ENCODE results near the gene STRN4. TPM values are rescaled to one million over a fixed set of nuclear protein-coding genes. Genes with fewer than 3 reads are reported as not detected.

STRN4 gene
- total RNA-seq, 1 donor from 2014 or later, result 68.2 TPM

- DNase-seq (ENCODE audit: low read depth in 2 of 2), result no peak
These were observed 3.2 kb downstream of the STRN4 start for GRCh38 chr19:46742926-46743480.

DNA sequence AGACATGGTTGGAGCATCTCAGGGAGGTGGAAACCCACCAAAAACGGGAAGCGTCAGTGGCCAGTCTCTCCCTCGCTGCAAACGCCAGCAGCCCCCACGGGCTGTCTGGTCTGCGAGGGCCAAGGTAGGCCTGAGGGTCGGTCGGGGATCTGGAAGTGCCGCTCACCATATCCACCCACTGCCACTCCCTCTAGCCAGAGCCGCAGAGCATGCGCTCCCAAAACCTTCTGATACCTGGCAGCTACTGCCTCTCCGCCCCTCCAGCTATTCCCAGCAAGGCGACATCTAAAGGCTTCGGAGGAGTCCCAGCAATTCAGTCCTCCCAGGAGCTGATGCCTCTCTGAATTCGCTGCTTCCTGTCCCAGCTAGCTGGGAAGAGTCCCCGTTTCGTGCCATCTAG, 4.8 kb downstream of the STRN4 start:
- DNase-seq (ENCODE audit: low read depth in 2 of 2), result no peak

GRCh38 chr19:46739290-46739771, 6.9 kb downstream of the STRN4 start:
- no peak for DNase-seq (ENCODE audit: low read depth in 2 of 2)

GRCh38 chr19:46737761-46738171, 8.5 kb downstream of the STRN4 start:
- no peak for DNase-seq (ENCODE audit: low read depth in 2 of 2)

DNA sequence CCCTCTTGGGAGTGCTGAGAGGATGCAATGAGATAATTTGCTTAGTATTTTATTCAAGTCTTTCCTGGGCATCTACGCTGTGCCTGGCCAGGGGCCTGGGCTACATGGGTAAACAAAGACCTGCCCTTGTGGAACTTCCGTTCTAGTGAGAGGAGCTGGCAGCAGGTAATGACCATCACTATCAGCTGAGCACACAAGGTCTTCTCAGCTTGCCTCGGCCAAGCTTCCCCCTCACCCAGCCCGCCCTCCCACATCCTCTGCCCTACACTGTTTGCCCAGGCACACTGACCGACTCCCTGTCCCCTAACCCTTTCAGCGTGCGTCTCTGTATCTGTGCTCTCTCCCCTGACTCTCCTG, 9.0 kb downstream of the STRN4 start:
- peak in 1 of 2 donors; percentile 42 for DNase-seq (ENCODE audit: low read depth in 2 of 2)

GRCh38 chr19:46736531-46737297, 9.5 kb downstream of the STRN4 start:
- no peak for DNase-seq (ENCODE audit: low read depth in 2 of 2)

GRCh38 chr19:46733690-46734292, 12.5 kb downstream of the STRN4 start:
- no peak for DNase-seq (ENCODE audit: low read depth in 2 of 2)

- peak in 1 of 2 donors; percentile 74 for DNase-seq (ENCODE audit: low read depth in 2 of 2)
These were observed 13.1 kb downstream of the STRN4 start for GRCh38 chr19:46732966-46733689.

DNA sequence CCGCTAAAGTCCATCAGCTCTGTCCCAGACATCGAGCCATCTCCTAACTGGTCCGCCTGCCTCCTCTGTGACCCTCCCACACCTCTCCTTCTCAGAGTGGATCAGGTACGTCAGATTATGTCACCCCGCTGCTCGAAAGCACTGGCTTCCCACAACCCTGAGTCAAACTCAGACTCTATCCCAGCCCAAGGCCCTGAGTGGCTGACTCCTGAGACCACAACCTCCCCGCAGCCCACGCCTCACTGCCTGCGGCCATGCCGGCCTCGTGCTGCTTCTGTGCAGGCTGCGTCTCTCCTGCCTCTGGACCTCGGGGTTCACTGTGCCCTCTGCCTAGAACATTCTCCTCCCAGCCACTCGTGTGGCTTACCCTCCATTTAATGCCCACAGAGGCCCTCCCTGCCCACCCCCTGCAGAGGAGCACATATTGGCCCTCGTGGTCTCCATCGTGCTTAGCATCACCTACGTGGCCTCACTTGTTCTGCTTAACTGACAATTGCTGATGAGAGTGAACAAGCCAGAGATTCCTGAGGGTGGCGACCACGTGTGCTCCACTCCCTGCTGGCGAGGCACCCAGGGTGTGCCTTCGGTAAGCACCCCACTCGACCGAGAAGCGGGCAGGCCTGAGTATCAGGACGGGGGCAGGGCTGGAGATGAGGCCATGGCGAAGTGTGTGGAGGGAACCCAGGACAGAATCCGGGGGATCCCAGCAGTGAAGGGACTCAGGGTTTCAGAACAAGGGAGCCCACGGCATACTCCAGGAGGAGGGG, 13.9 kb downstream of the STRN4 start:
- DNase-seq (ENCODE audit: low read depth in 2 of 2), result no peak

GRCh38 chr19:46731584-46731983, 14.7 kb downstream of the STRN4 start:
- DNase-seq (ENCODE audit: low read depth in 2 of 2), result no peak

DNA sequence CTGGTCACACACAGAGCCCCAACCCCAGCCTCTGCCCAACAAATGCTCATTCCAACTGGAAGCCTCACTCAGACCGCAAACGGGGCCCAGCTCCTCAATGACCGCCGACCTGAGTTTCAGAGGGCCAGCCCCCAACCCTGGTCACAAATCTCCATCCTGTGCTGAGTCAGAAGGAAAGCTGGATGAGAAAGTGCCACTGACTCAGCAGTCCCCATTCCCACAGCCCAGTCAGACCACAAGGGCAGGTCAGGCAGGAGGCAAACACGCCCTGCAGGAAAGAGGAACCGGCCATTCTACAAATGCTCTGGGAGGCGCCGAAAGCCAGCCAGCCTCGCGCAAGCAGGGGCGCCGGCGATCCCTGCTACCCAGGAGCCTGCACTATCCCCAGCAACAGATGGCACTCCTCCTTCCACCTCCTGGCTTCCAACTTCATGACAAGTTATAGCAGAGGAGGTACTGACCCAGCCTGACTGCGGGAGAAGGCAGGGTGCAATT, 15.2 kb downstream of the STRN4 start:
- DNase-seq (ENCODE audit: low read depth in 2 of 2), result peak; percentile 69 to 93

DNA sequence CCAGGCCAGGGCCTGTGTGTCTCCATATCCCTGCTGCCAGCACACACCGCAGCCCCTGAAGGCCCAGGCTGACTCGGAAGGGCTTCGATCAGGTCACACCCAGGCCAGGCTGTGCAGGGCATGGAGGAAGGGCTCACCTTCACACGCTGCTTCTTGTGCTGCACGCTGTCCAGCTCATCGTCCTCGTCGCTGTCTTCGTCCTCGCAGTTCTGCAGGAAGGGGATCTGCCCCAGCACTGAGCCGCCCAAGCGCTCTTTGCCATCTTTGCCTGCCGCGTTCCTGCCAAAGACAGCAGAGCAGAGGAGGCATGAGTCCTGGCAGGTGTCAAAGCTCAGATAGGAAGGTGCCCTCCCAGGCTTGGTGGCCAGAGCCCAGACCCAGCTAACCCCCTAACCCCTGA, 15.7 kb downstream of the STRN4 start:
- no peak for DNase-seq (ENCODE audit: low read depth in 2 of 2)

- no peak for DNase-seq (ENCODE audit: low read depth in 2 of 2)
These were observed 16.1 kb downstream of the STRN4 start for GRCh38 chr19:46730187-46730586.

DNA sequence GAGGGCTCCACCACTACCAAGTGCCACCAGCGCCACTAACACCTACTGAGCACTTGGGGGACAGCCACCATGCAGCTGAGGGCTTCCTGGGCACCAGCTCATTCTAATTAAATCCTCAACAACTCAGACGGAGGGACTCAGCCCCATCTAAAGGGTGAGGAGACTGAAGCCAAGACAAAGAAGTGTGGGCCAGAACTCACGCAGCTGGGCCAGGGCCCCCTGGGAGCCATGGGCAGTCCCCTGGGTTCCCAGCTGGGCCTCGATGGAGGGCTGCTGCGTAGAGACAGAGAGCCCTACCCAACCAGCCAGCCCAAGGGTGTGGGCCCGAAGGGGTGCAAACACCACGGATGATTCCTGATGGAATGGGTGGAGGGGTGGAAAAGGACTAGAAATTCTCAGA, 16.6 kb downstream of the STRN4 start:
- no peak for DNase-seq (ENCODE audit: low read depth in 2 of 2)

GRCh38 chr19:46728693-46729339, 17.4 kb downstream of the STRN4 start:
- peak; percentile 71 to 90 for DNase-seq (ENCODE audit: low read depth in 2 of 2)

- DNase-seq (ENCODE audit: low read depth in 2 of 2), result peak; percentile 82 to 94
These were observed 18.0 kb downstream of the STRN4 start for GRCh38 chr19:46728208-46728607.

DNA sequence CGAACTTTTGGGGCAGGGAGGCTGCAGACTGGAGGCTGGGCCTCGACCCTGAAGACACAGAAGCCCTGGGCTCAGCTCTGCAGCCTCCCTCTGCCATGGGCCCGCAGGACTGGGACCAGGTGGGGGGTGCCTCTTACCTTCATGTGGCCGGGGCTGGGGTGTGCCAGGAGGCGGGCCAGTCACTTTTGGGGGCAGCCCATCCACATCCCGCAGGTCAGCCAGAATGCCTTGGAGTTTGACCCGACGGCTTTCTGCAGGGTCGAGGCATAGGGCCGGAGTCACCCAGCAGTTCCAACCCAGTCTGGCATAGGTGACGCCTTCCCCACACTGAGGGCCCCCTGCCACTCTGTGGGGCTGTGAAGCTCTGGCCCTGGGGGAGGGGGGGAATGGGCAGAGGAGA, 18.5 kb downstream of the STRN4 start:
- no peak for DNase-seq (ENCODE audit: low read depth in 2 of 2)

GRCh38 chr19:46726971-46727501, 19.2 kb downstream of the STRN4 start:
- DNase-seq (ENCODE audit: low read depth in 2 of 2), result peak in 1 of 2 donors; percentile 45

- no peak for DNase-seq (ENCODE audit: low read depth in 2 of 2)
These were observed 19.7 kb downstream of the STRN4 start for GRCh38 chr19:46726551-46726950.

DNA sequence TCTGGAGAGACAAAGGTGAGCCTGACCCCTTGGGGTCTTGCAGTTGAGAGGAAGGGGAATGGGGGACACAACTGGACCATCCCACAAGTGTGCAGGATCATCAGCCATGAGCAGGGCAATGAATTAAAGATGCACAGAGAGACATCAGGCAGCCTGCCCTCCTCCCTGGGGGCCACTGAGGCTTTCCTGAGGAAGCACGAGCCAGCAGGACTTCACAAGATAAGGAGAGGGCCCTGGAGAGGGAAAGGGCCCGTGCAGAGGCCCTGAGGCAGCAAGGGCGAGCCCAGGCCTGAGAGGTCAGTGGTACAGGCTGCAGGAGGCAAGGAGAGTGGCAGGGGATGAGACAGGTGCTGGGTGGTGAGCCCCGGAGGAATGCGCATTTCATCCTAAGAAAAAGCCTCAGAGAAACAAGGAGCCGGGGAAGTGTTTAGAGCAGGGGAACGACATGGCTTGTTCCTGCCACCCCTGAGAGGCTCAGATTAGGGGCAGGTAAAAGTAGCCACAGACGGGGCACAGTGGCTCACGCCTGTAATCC, 20.3 kb downstream of the STRN4 start:
- DNase-seq (ENCODE audit: low read depth in 2 of 2), result no peak

All from dermis microvascular lymphatic vessel endothelial cell (primary cell).